ENCODE measurements around the gene UNC13D.

Gene UNC13D

GRCh38 chr17:75873587-75874322 is 29.6 kb upstream of the UNC13D start:
- TF ChIP-seq TEAD4 (IDR thresholded peaks at IDR 0.05) (no peak), TAF1 (IDR thresholded peaks at IDR 0.05; ENCODE audit: low read depth) (no peak), USF1 (IDR thresholded peaks at IDR 0.05) (no peak), MAX (IDR thresholded peaks at IDR 0.05) (no peak), CEBPB (IDR thresholded peaks at IDR 0.05) (no peak), TCF12 (IDR thresholded peaks at IDR 0.05; ENCODE audit: low read depth) (no peak), NFIC (IDR thresholded peaks at IDR 0.05) (no peak), YY1 (IDR thresholded peaks at IDR 0.05; ENCODE audit: low read depth) (no peak), REST (IDR thresholded peaks at IDR 0.05; ENCODE audit: low read depth) (no peak), EP300 (IDR thresholded peaks at IDR 0.05; ENCODE audit: borderline replicate concordance) (no peak)

GRCh38 chr17:75872434-75873351 is 28.5 kb upstream of the UNC13D start:
- TF ChIP-seq EGR1 (IDR thresholded peaks at IDR 0.05) = no peak
- TF ChIP-seq REST (IDR thresholded peaks at IDR 0.05; ENCODE audit: low read depth) = no peak
- no peak for TF ChIP-seq YY1 (IDR thresholded peaks at IDR 0.05; ENCODE audit: low read depth)
- TF ChIP-seq EP300 (IDR thresholded peaks at IDR 0.05; ENCODE audit: borderline replicate concordance) = no peak
- no peak for TF ChIP-seq MAX (IDR thresholded peaks at IDR 0.05)
- TF ChIP-seq FOXM1 (IDR thresholded peaks at IDR 0.05; ENCODE audit: borderline replicate concordance, low read depth) = no peak
- no peak for TF ChIP-seq USF1 (IDR thresholded peaks at IDR 0.05)
- no peak for TF ChIP-seq TAF1 (IDR thresholded peaks at IDR 0.05; ENCODE audit: low read depth)
- peak; percentile 53; the same call in 1 of the 2 replicates for TF ChIP-seq TCF12 (IDR thresholded peaks at IDR 0.05; ENCODE audit: low read depth)
- TF ChIP-seq TEAD4 (IDR thresholded peaks at IDR 0.05) = peak; percentile 87
- TF ChIP-seq ZBTB7A (IDR thresholded peaks at IDR 0.05; ENCODE audit: low read depth) = no peak

- 0 out of 2 replicates have a peak, but pooled peaks have one; percentile 22 for TF ChIP-seq TEAD4 (IDR thresholded peaks at IDR 0.05)
- no peak for TF ChIP-seq EGR1 (IDR thresholded peaks at IDR 0.05)
- TF ChIP-seq RAD21 (IDR thresholded peaks at IDR 0.05; ENCODE audit: low read depth) = peak; percentile 7; the same call in 1 of the 2 replicates
- no peak for TF ChIP-seq CEBPB (IDR thresholded peaks at IDR 0.05)
- peak; percentile 95 for TF ChIP-seq ZBTB7A (IDR thresholded peaks at IDR 0.05; ENCODE audit: low read depth)
- TF ChIP-seq USF1 (IDR thresholded peaks at IDR 0.05) = no peak
- no peak; the same call in 1 of the 2 replicates for TF ChIP-seq MAX (IDR thresholded peaks at IDR 0.05)
- TF ChIP-seq NFIC (IDR thresholded peaks at IDR 0.05) = peak; percentile 89
- TF ChIP-seq TCF12 (IDR thresholded peaks at IDR 0.05; ENCODE audit: low read depth) = peak; percentile 69
- no peak for TF ChIP-seq CREB1 (IDR thresholded peaks at IDR 0.05; ENCODE audit: low read depth)
- 0 out of 2 replicates have a peak, but pooled peaks have one; percentile 54 for TF ChIP-seq EP300 (IDR thresholded peaks at IDR 0.05; ENCODE audit: borderline replicate concordance)
- TF ChIP-seq FOXM1 (IDR thresholded peaks at IDR 0.05; ENCODE audit: borderline replicate concordance, low read depth) = peak; percentile 27; the same call in 1 of the 2 replicates
- 0 out of 2 replicates have a peak, but pooled peaks have one; percentile 12 for TF ChIP-seq TAF1 (IDR thresholded peaks at IDR 0.05; ENCODE audit: low read depth)
- TF ChIP-seq YY1 (IDR thresholded peaks at IDR 0.05; ENCODE audit: low read depth) = 0 out of 2 replicates have a peak, but pooled peaks have one; percentile 12
- TF ChIP-seq REST (IDR thresholded peaks at IDR 0.05; ENCODE audit: low read depth) = no peak
These were observed 25.3 kb upstream of the UNC13D start for GRCh38 chr17:75869282-75870141.

Data from Ishikawa (cell line).